ENCODE data around the gene LUC7L3. TPM values are rescaled to one million over a fixed set of nuclear protein-coding genes. Genes with fewer than 3 reads are reported as not detected.

Gene LUC7L3
- total and polyA plus RNA-seq, 2 donors (not counting 1 experiment from before 2014, with no cell fraction given): 42.9 to 311 TPM

- Mint-ChIP-seq H3K27me3 (no peaks in the 10 kb centered on the region), H3K9me3 (ENCODE audit: insufficient read depth) (no peaks in the 10 kb centered on the region), H3K4me1 (no peaks in the 10 kb centered on the region), H3K4me3 (no peak overlapping the region), H3K27ac (no peak overlapping the region)
- Histone ChIP-seq H3K36me3 (replicated peaks in 1 of 2; ENCODE audit: control extremely low read depth in 1 of 2, control insufficient read depth in 1 of 2, extremely low read depth in 1 of 2, insufficient read depth in 2 of 2, low read length in 1 of 2) (no peaks in the 10 kb centered on the region), H3K4me3 (ENCODE audit: control extremely low read depth in 1 of 5, extremely low read depth in 1 of 5, insufficient read depth in 1 of 5, low read depth in 2 of 5, low read length in 4 of 5) (no peak overlapping the region), H3K9ac (ENCODE audit: low read length) (no peak overlapping the region), H3K4me2 (replicated peaks; ENCODE audit: low read depth, low read length, poor library complexity, severe bottlenecking) (no peak overlapping the region), H3K9me3 (ENCODE audit: control extremely low read depth in 1 of 3, control insufficient read depth in 2 of 3, insufficient read depth in 1 of 3, low read length in 2 of 3) (no peaks in the 10 kb centered on the region), H3K79me2 (ENCODE audit: control insufficient read depth, insufficient read depth, low read length) (no peaks in the 10 kb centered on the region), H3K4me1 (ENCODE audit: control insufficient read depth in 2 of 2, insufficient read depth in 2 of 2, low read length in 2 of 2) (no peaks in the 10 kb centered on the region), H3K27ac (ENCODE audit: low read length in 2 of 2) (no peak overlapping the region), H4K20me1 (ENCODE audit: control insufficient read depth, insufficient read depth, low read length, poor library complexity, severe bottlenecking) (no peaks in the 10 kb centered on the region), H3K27me3 (replicated peaks in 1 of 4; ENCODE audit: control extremely low read depth in 1 of 4, control insufficient read depth in 3 of 4, insufficient read depth in 4 of 4, low read length in 3 of 4) (no peaks in the 10 kb centered on the region), H2AFZ (ENCODE audit: insufficient read depth, low read depth, low read length, poor library complexity, severe bottlenecking) (no peak overlapping the region)
- ATAC-seq (ENCODE audit: low read depth): no peak
- 86% methylated on average over 8 of the region's 12 CpGs for WGBS (ENCODE audit: insufficient coverage)
- no peak for DNase-seq
- ChIA-PET POLR2A (no interaction called here), CTCF (interaction anchor here (1.2 kb wide), 1 partner anchor 53 kb away, joined by 3 read pairs; no protein-coding TSS in a partner anchor)
- TF ChIP-seq, protein P1, sequence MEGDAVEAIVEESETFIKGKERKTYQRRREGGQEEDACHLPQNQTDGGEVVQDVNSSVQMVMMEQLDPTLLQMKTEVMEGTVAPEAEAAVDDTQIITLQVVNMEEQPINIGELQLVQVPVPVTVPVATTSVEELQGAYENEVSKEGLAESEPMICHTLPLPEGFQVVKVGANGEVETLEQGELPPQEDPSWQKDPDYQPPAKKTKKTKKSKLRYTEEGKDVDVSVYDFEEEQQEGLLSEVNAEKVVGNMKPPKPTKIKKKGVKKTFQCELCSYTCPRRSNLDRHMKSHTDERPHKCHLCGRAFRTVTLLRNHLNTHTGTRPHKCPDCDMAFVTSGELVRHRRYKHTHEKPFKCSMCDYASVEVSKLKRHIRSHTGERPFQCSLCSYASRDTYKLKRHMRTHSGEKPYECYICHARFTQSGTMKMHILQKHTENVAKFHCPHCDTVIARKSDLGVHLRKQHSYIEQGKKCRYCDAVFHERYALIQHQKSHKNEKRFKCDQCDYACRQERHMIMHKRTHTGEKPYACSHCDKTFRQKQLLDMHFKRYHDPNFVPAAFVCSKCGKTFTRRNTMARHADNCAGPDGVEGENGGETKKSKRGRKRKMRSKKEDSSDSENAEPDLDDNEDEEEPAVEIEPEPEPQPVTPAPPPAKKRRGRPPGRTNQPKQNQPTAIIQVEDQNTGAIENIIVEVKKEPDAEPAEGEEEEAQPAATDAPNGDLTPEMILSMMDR (IDR thresholded peaks at IDR 0.05): no peak
- no peak for TF ChIP-seq EZH2 (IDR thresholded peaks at IDR 0.05; ENCODE audit: borderline replicate concordance, insufficient read depth, low read depth, low read length, poor library complexity, severe bottlenecking)
- intact Hi-C loops (cut with micrococcal nuclease): no loop called here
Measured at GRCh38 chr17:50802609-50803571, 83.5 kb downstream of the LUC7L3 start.

- Mint-ChIP-seq H3K27me3 (no peaks in the 10 kb centered on the region), H3K4me1 (no peaks in the 10 kb centered on the region), H3K4me3 (no peak overlapping the region), H3K27ac (no peak overlapping the region), H3K9me3 (ENCODE audit: insufficient read depth) (no peaks in the 10 kb centered on the region)
- no peak overlapping the region for H3K4me2 ChIP-seq (replicated peaks; ENCODE audit: low read depth, low read length, poor library complexity, severe bottlenecking)
- H3K9me3 ChIP-seq (ENCODE audit: control extremely low read depth in 1 of 3, control insufficient read depth in 2 of 3, insufficient read depth in 1 of 3, low read length in 2 of 3): no peaks in the 10 kb centered on the region
- no peak overlapping the region for H2AFZ ChIP-seq (ENCODE audit: insufficient read depth, low read depth, low read length, poor library complexity, severe bottlenecking)
- H4K20me1 ChIP-seq (ENCODE audit: control insufficient read depth, insufficient read depth, low read length, poor library complexity, severe bottlenecking): no peaks in the 10 kb centered on the region
- ATAC-seq (ENCODE audit: low read depth) (no peak), DNase-seq (no peak)
- TF ChIP-seq EZH2 (IDR thresholded peaks at IDR 0.05; ENCODE audit: borderline replicate concordance, insufficient read depth, low read depth, low read length, poor library complexity, severe bottlenecking): no peak
- TF ChIP-seq, protein P1 (IDR thresholded peaks at IDR 0.05): no peak
- no peaks in the 10 kb centered on the region for H3K27me3 ChIP-seq (replicated peaks in 1 of 4; ENCODE audit: control extremely low read depth in 1 of 4, control insufficient read depth in 3 of 4, insufficient read depth in 4 of 4, low read length in 3 of 4)
- H3K27ac ChIP-seq (ENCODE audit: low read length in 2 of 2): no peak overlapping the region
- H3K9ac ChIP-seq (ENCODE audit: low read length): no peak overlapping the region
- H3K4me1 ChIP-seq (ENCODE audit: control insufficient read depth in 2 of 2, insufficient read depth in 2 of 2, low read length in 2 of 2): no peaks in the 10 kb centered on the region
- ChIA-PET POLR2A (no interaction called here), CTCF (interaction anchor here (1.2 kb wide), 1 partner anchor 52 kb away, joined by 3 read pairs; no protein-coding TSS in a partner anchor)
- H3K36me3 ChIP-seq (replicated peaks in 1 of 2; ENCODE audit: control extremely low read depth in 1 of 2, control insufficient read depth in 1 of 2, extremely low read depth in 1 of 2, insufficient read depth in 2 of 2, low read length in 1 of 2): no peaks in the 10 kb centered on the region
- intact Hi-C loops (cut with micrococcal nuclease): no loop called here
- 90% methylated on average over 4 of the region's 6 CpGs for WGBS (ENCODE audit: insufficient coverage)
- H3K79me2 ChIP-seq (ENCODE audit: control insufficient read depth, insufficient read depth, low read length): no peaks in the 10 kb centered on the region
- H3K4me3 ChIP-seq (ENCODE audit: control extremely low read depth in 1 of 5, extremely low read depth in 1 of 5, insufficient read depth in 1 of 5, low read depth in 2 of 5, low read length in 4 of 5): no peak overlapping the region
Measured at GRCh38 chr17:50803676-50804075, 84.3 kb downstream of the LUC7L3 start.

Measured in B cell (primary cell).